ENCODE results near the gene C1orf232.

The C1orf232 gene

DNA sequence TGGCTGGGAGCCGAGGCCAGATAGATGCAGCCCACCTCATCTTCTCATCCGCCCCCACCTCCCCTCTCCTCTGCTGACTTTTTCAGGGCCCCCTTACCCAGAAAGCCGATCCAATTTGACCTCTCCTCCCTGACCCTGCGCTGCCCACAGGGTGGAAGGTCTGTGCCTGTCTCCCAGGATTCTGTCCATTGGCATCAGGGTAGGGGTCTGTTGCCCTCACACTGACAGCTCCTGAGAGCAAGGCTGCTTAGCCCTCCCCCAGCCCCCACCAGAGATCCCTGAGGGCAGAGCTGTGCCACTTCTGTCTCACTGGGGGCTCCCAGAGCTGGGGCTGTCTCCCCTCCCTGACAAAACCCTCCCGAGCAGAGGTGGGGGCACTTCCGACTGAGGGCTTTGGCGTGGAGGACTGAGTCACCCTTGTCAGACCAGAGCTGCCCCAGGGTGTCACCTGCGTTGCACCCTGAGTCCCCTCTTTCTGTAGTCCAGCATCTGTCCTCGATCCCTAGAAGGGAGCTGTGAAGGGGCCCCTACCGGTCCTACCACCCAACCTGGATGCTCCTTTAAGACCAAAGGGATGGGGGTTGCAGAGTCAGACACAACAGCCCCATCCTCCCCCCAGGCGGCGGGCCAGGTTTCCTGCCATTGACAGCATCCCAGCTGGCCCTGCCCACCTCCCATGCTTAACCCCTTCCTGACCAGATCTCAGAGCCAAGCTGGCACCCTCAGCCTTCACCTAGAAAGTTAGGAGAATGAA lies 12.3 kb downstream of the C1orf232 start:
- DNase-seq, result no peak

DNA sequence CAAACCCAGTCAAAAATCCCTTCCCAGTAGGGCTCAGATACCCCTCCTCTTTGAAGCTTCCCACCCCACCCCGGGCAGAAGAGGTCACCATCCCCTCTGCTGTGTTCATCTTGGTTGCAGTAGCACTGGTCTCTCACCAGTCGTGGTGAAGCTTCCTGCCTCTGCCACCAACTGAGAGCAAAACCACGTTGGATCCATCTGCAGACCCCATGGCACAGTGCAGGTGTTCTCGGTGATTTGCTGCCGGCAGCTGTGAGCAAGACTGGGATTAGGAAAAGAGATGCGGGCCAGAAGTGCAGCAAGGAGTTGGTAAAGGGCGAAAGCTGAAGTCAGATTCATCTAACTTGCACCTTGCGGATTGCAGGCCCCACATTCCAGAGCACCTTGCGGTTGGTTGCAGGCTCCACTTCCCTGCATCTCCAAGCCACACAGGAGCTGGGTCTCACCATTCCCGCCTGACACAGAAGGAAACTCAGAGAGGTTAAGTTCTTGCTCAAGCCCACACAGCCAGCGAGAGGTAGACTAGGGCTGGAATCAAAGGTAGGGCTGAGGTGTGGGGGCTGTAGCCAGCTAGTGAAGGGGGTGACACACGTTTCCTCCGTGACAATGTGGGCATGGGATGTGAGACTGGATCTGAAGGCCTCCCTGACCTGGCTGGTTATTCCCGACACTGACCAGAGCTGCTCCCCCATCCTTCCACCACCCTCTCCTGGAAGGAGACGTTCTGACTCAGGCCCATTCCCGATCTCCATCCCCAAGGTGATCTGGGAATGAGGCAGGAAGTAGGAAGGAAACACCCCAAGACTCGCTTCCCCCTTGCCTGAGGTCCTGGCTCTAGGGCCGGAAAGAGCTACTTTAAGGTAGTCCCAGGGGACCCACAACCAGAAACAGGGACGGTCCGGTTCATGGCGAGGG lies 13.1 kb downstream of the C1orf232 start:
- no peak for DNase-seq

DNA sequence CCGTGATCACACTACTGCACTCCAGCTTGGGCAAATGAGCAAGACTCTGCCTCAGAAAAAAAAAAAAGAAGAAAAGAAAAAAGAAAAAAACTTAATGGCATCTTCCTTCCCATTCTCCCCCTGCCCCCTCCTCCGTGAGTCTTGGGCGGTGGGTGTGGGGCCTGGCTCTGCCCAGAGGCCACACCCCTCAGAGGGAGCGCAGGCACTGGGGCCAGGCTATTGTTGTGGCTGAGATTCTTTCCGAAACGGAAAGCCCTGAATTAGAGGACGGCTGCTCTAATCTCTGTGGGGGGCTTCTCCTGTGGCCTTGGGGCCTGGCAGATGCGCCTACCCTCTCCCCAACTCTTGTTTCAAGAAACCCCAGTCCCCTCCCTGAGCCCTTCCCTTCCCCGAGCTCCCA lies 14.0 kb downstream of the C1orf232 start:
- DNase-seq, result no peak

DNA sequence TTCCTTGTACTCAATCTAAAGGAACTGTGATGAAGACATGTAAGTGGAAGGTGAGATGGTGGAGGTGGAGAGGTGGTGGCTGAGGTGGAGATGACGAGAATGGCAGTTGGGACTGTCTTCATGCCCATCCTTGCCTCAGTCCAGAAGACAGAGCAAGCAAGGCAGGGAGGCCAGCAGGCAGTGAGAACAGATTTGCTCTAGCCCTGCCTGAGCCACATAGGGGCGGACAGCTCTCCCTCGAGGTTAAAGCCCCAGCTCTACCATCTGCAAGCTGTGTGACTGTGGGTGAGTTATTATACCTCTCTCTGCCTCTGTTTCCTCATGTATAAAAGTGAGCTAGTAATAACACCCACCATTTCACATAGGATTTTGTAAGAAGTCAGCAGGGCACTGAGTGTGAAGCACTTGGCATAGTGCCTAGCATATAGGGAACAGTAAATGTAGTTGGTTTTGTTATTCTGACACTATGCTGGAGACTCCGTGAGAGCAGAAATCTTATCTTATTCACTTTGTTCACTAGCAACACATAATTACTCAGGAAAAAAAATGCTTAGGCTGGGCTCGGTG lies 14.7 kb downstream of the C1orf232 start:
- no peak for DNase-seq

DNA sequence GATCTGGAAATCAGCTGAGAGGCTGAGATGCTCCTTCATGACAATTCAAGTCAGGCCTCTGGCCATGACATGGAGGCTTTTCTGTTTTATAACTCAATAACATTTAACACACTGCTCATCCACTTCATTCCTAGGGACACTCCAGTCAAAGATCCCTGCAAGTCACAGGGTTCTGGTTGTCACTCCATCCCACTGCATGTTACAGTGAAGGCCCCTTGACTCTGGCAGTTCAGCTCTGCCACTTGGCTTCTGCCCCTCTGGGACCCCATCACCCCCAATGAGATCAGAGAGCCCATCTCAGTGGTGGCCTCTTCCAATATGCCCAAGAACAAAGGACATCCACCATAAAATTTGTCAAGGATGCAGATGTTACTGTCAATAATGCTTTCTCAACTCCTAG lies 19.9 kb downstream of the C1orf232 start:
- DNase-seq, result no peak

DNA sequence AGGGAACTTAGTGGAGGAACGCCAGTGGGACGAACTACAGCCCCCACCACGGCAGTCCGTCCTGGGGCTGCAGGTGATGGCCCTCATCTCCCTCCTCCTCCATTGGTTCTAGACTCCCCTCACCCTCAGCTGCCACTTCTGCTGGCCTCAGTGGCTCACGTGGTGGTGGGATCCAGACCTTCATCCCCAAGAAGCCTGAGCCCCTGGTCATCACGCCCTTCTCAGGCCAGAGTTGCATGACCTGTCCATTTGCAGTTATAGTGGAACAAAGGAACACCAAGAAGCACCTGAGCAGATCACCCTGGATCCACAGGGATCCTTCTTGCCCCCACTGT lies 22.8 kb downstream of the C1orf232 start:
- no peak for DNase-seq

DNA sequence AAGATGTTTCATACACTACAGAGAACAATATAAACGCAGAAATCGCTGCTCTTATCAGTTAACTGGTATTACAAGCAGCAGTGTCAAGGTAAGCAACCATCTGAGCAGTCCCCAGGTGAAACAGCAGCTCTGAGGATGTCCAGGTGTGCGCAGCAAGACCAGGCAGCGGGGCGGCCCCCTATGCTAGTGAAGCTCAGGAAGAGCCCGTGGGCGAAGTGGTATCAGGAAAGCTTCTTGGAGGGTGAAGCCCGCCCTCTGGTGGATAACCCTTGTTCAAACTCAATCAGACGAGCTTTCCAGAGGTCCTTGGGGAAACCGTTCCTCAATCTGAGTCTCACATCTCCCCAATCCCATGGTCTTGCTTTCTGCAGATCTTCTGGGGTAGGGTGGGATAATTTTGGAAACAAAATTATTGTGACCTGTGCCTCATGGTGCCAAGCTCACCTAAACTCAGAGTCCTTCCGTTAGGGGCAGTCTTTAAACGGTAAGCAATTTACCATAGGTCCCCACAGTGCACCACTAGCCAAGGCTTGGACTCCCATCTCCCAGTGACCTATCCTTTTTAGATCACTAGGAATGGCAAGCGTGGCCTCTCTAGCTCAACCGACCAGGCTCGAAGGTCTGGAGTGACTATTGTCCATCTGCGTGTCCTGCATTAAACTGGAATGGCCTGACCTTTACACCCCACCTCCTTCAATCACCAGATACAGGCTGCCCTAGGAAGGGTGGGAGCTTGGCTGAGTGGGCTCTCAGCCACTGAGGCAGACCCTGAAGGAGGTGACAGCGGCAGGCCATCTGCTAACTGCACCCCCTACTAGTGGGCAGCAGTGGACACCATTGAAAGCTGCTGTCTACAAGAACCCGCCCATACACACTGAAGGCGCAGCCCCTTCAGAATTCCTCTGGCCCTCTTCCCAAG lies 23.5 kb downstream of the C1orf232 start:
- peak in 1 of 2 experiments; percentile 7 for DNase-seq

DNA sequence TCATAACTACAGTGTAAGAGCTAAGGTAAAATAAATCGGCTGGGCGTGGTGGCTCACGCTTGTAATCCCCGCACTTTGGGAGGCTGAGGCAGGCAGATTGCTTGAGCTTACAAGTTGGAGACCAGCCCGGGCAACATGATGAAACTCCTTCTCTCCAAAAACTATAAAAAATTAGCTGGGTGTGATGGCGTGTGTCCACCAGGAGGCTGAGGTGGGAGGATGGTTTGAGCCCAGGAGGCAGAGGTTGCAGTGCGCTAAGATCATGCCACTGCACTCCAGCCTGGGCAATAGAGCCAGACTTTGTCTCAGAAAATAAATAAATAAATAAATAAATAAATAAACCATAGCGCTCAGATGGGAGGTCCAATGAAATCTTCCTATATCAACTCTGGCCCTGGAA lies 26.6 kb downstream of the C1orf232 start:
- no peak for DNase-seq

DNA sequence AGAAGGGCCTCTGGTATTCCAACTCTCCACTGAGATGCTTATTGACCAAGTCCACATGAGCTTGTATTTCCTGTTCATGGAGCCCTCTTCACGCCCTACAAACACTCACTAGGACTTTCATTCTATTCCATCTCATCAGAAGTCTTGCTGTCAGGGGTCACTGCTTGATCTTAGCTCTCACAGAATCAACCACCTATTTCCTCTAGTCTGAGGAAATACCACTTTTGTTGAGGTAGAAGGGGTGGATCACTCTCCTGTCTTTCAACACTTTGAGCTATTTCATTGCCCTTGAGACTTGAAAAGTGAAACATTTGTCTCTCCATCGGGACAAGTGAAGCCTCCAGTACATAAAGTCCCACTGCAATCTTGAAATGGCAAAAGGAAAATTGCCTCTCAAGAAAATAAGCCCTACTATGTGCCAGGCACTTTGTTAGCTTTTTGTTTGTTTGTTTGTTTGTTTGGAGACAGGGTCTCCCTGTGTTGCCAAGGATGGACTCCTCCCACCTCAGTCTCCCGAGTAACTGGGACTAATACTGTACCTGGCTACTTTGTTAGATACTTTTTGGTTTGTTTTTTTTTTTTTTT lies 29.7 kb downstream of the C1orf232 start:
- DNase-seq, result no peak

DNA sequence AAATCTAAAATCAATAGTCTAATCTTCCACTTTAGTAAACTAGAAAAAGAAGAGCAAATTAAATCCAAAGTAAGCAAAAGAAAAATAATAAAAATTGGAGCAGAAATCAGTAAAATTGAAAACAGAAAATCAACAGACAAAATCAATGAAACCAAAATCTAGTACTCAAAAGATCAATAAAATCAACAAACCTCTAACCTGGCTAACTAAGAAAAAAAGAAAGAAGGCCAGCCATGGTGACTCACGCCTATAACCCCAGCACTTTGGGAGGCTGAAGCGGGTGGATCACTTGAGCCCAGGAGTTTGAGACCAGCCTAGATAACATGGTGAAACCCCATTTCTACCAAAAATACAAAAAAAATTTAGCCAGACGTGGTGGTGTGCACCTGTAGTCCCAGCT lies 34.3 kb downstream of the C1orf232 start:
- DNase-seq, result no peak

DNA sequence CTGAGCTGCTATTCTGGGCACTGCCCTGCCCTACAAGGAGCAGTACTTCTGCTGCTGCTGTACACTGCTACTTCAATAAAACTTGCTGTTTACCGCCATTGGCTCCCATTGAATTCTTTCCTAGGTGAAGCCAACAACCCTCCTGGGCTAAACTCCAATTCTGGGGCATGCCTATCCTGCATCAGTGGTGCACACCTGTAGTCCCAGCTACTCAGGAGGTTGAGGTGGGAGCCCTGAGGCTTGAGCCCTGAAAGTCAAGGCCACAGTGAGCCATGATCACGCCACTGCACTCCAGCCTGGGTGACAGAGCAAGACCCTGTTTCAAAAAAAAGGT lies 36.0 kb downstream of the C1orf232 start:
- DNase-seq, result no peak

DNA sequence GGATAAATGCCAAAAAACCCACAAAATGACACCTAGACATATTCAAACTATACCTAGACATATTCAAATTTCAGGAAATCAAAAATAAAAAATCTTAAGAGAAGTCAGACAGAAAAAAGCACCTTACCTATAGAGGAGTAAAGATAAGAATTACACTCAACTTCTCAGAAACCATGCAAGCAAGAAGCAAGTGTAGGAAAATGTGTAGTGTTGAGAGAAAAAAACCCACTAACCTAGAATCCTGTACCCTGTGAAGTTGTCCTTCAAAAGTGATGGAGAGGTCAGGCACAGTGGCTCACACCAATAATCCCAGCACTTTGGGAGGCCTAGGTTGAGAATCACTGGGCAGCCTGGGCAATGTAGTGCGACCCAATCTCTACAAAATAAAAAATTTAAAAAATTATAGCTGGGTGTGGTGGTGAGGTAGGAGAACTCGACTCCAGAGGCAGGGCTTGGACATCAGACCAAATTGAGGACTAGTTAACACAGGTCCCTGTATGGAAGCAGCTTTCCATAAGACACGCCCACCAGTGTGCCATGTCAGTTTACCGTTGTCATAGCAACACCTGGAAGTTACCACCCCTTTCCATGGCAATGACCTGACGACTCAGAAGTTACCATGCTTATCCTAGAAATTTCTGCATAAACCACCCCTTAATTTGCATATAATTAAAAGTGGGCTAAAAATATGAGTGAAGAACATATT lies 36.5 kb downstream of the C1orf232 start:
- no peak for DNase-seq

DNA sequence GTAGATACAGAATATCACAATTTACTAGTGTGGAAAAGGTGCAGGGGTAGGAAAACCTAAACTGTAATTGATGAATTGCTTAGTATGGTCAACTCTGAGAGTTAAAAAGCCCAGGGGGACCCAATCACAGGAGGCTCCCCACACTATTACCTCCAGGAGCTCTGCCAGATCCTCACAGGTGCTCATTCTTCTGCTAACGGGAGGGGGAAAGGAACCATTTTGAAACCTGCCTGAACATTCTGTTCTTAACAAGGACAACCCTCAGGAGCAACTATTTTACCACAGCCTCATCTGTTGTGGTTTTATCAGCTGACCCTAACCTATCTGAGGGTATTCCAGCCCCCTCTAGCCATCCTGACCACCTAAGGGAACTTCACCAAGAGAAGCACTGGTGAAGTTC lies 38.1 kb downstream of the C1orf232 start:
- no peak for DNase-seq

DNA sequence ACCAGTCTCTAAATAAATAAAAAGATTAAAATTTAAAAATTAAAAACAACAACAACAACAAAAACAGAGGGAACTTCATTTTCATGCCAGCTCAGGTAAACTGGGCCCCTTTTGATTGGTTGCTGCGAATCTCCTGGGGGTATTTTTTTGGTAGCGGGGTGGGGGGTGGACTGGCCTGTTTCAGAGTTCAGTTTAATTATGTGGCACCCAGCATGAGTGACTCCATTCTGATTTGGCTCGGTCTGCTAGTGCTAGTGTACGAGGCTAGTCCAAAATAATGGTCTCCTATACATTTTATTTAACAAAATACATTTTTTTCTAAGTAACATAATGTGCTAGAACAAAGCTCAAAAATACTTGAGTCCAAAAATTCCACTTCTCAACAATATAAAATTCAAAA lies 39.0 kb downstream of the C1orf232 start:
- DNase-seq, result no peak

DNA sequence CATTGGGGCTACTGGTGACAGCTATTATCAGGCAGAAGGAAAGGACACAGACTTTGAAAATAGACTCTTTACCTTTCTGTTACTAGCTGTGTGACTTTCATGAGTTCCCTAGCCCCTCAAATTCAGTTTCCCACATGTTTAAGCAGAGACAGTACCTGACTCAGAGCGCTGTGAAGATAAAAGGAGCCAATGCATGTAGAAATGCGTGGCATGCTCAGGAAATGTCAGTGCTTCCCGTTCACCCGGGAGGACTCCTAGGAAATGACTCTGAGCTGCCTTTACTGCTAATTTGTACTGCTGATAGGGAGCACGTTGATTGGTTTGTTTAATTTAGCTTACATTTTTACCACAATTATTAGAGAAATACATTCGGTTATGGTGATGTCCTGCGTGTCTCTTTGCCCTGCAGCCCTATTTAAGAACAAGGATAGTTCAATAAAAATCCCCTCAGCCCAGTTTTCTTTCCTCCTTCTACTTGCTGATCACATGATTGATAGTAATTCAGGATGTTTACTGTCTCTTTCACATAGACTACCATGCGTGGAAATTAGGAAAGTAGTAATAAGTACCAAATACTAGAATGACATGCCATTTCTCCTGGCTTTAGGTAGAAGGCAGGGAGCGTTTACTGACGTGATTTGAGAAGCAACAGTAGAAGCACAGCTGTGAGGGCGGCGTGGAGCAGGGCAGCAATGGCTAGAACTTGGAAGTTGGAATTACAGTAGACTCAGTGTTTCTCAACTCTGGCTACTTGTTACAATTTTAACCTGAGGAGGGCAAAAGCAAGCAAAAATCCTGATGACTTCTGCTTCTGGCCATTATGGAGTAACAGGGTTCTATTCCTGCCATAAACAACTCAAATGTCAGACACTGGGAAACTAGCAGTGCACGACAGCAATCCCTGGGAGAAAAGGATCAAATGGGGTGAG lies 41.3 kb downstream of the C1orf232 start:
- no peak for DNase-seq

DNA sequence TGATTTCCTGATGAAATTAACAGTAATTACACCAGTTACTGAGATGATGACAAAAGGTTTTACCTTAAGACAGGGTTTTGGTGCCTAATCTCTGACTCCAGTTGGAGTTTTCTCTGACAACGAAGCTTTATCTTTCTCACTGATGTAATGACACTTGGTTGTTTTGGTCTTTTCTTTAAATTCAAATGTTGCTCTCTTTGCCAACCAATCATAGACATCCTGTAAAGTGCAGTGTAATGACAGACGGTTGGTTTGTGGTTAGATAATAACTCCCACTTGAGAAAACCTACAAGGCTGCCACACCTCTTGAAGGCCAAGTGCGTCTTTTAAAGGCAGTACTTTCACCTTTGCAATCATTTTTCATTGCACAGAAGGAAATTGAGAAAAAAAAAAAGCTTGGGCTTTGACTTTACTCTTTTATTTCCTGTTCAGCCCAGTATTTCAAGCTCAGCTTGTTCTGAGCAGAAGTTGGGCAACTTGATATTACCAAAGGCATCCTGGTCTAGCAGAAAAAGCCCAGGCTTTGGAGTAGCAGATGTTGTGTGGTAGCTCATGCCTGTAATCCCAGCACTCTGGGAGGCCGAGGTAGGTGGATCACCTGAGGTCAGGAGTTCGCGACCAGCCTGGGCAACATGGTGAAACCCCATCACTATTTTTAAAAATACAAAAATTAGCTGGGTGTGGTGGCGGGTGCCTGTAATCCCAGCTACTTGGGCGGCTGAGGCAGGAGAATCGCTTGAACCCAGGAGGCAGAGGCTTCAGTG lies 42.3 kb downstream of the C1orf232 start:
- DNase-seq, result no peak

DNA sequence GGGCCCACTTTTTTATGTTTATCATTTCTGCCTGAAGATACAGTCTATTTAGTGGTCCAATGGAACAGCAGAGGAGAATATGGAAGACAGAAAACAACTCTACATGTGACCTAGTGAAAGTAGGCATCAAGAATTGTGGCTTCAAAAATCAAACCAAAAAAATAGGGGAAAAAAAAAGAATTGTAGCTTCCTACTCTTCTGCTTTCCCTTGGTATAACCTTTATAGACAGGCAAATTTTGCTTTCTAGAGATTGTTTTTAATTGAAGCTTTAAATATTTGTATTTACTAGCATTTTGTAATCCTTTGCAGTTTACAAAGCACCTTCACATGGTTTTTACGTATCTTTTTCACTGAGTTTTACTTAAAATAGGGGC lies 42.8 kb downstream of the C1orf232 start:
- DNase-seq, result no peak

DNA sequence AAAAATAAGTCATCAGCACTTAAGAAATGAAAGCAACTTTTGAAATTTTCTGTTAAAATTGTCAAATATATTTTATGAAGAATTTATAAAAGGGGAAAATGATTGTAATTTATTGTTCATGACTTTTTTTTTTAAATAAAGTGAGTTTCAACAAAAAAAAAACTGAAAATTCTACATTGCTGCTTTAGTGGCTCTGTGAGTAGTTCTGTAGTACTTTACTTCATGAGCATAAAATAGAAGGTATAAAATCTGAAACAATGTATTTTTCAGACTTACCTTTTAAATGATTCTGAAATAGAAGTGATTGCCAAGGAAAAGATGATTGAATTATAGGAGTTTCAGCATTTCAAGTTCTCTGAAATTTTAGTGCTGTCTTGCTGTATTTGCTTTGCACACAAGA lies 43.4 kb downstream of the C1orf232 start:
- DNase-seq, result no peak

DNA sequence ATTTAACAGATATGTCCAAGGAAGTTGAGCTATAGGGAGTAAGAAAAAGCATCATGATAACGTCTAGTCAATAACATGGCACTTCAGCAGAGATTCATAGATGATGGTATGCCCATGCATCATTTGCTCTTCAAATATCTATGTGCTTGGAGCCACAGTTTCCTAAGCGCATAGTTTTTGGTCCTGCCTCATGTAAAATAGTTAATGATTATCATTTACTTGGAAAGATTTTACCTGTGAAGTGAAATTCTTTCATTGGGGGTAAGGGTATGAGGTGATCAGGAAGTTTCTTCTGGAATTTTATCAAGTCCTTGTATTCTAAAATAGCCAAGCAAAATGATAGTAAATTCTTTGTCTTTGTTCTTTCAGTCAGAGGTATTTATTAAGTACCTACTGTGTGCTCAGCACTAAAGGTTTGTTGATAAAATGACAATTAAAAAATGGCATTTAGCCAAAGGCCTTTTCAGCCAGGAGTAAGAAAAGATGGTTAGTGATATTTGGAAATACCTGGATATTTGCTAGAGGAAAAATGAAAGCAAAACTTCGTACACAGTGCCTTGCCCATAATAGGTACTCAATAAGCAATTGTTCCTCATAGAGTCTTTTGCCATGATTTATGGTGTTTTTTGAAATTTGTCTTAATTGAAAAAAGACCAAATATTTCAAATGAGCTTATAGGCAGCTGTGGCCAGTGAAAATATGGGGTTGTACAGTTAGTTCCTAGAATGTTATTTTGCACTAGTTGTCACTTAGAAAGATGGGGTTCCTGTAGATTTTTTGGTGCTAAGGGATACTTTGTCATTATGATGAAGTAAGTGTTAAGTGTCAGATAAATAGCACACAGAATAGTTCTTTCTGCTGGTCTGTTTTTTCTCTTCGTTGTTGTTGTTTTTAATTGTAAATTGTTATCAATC lies 44.1 kb downstream of the C1orf232 start:
- no peak for DNase-seq

Measured in cerebellar nuclear complex (tissue), 1 donor.